Measurements from ENCODE around the gene OVCA2.

DNA sequence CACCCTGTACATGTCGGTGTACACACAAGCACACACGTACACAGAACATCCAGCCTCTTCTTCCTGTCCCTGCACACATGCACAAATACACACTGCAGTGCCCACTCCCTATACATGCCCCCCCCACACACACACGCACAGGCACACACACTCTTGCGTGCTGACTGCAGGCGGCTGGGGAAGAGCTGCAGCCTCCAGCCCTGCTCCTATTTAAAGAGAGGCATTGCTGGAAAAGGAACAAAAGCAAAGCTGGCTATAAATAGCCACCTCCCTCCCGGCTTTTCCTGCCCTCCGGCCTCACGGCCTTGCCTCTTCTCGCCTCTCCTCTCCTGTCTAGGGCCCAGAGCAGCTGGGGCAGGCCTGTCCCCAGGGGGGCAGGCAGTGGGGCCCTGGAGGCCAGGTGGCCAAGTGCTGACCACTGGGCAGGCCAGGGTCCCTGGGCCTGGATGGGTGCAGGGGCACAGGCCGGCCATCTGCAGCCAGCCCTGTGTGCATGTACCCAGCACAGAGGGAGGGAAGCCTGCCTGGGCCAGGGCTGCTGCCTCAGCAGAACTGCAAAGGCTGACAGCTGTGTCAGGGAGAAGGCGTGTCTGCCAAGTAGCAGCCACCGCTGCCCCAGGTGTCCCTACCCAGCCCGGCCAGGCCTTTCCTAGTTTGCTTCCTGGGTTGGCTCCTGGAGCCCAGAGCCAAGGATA is 42.1 kb upstream of the OVCA2 start:
- TF ChIP-seq, protein P1, sequence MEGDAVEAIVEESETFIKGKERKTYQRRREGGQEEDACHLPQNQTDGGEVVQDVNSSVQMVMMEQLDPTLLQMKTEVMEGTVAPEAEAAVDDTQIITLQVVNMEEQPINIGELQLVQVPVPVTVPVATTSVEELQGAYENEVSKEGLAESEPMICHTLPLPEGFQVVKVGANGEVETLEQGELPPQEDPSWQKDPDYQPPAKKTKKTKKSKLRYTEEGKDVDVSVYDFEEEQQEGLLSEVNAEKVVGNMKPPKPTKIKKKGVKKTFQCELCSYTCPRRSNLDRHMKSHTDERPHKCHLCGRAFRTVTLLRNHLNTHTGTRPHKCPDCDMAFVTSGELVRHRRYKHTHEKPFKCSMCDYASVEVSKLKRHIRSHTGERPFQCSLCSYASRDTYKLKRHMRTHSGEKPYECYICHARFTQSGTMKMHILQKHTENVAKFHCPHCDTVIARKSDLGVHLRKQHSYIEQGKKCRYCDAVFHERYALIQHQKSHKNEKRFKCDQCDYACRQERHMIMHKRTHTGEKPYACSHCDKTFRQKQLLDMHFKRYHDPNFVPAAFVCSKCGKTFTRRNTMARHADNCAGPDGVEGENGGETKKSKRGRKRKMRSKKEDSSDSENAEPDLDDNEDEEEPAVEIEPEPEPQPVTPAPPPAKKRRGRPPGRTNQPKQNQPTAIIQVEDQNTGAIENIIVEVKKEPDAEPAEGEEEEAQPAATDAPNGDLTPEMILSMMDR (conservative IDR thresholded peaks at IDR 0.05): no peak
- TF ChIP-seq EZH2 (IDR thresholded peaks at IDR 0.05; ENCODE audit: low read depth): no peak

Measured in PC-9 (cell line).